HEK293T (cell line): ENCODE measurements around the gene UNKL.

Source experiments
- CTCF ChIA-PET: fragments of 350-600 bp; formaldehyde crosslinking; extraction: SDS; loops from one replicate; lab custom pipeline; 2021; ENCODE audit warnings: antibody characterized with exemption, inconsistent platforms; lab: Yijun Ruan, JAX
- POLR2A ChIA-PET: fragments of 350-600 bp; formaldehyde crosslinking; extraction: SDS; loops from one replicate; lab custom pipeline; 2020; ENCODE audit warnings: antibody characterized with exemption, inconsistent platforms; lab: Yijun Ruan, JAX
- DNase-seq: peaks from one replicate; pipeline ENCODE4 v3.0.0; 2012; ENCODE audit warnings: mixed read lengths; ENCODE audit errors: extremely low spot score
- ARNT ChIP-seq: fragments of 450-650 bp; IDR thresholded peaks from 2 replicates; pipeline ENCODE4 v1.6.1; 2017; ENCODE audit warnings: mild to moderate bottlenecking
- BHLHE40 ChIP-seq: fragments of 450-650 bp; IDR thresholded peaks from 2 replicates; pipeline ENCODE4 v1.6.1; 2016; ENCODE audit warnings: mild to moderate bottlenecking, moderate library complexity, borderline replicate concordance
- CTBP1 ChIP-seq: fragments of 450-650 bp; IDR thresholded peaks from 2 replicates; pipeline ENCODE4 v1.6.1; 2016; ENCODE audit warnings: borderline replicate concordance
- ELF4 ChIP-seq: fragments of 450-650 bp; IDR thresholded peaks from 2 replicates; pipeline ENCODE4 v1.6.1; 2017; ENCODE audit warnings: antibody characterized with exemption
- FOXA1 ChIP-seq: fragments of 450-650 bp; IDR thresholded peaks from 2 replicates; pipeline ENCODE4 v1.6.1; 2016; ENCODE audit warnings: mild to moderate bottlenecking
- FOXK2 ChIP-seq: fragments of 450-650 bp; IDR thresholded peaks from 2 replicates; pipeline ENCODE4 v1.6.1; 2016; ENCODE audit warnings: mild to moderate bottlenecking
- FOXM1 ChIP-seq: fragments of 450-650 bp; IDR thresholded peaks from 2 replicates; pipeline ENCODE4 v1.6.1; 2017; ENCODE audit warnings: mild to moderate bottlenecking, borderline replicate concordance
- HDGF ChIP-seq: fragments of 450-650 bp; IDR thresholded peaks from 2 replicates; pipeline ENCODE4 v1.6.1; 2017; ENCODE audit warnings: antibody characterized with exemption, borderline replicate concordance
- L3MBTL2 ChIP-seq: fragments of 450-650 bp; conservative IDR thresholded peaks from 2 replicates; pipeline ENCODE4 v1.6.1; 2016; ENCODE audit warnings: mild to moderate bottlenecking
- LEF1 ChIP-seq: fragments of 450-650 bp; IDR thresholded peaks from 2 replicates; pipeline ENCODE4 v1.6.1; 2017; ENCODE audit warnings: mild to moderate bottlenecking, borderline replicate concordance
- NFRKB ChIP-seq: fragments of 450-650 bp; IDR thresholded peaks from 2 replicates; pipeline ENCODE4 v1.6.1; 2016; ENCODE audit warnings: mild to moderate bottlenecking, moderate library complexity
- SP1 ChIP-seq: fragments of 450-650 bp; IDR thresholded peaks from 2 replicates; pipeline ENCODE4 v1.6.1; 2017
- SUZ12 ChIP-seq: fragments of 450-650 bp; IDR thresholded peaks from 2 replicates; pipeline ENCODE4 v1.6.1; 2016; ENCODE audit warnings: mild to moderate bottlenecking
- TARDBP ChIP-seq: fragments of 450-650 bp; IDR thresholded peaks from 2 replicates; pipeline ENCODE4 v1.6.1; 2016
- ZNF384 ChIP-seq: fragments of 450-650 bp; IDR thresholded peaks from 2 replicates; pipeline ENCODE4 v1.6.1; 2016
- TF ChIP-seq, protein P1 (sequence below): fragments of 450-650 bp; IDR thresholded peaks from 2 replicates; pipeline ENCODE4 v1.6.1; 2016

UNKL gene

GRCh38 chr16:1315081-1316032, 99.1 kb downstream of the UNKL start:
- TF ChIP-seq CTBP1 = no peak
- TF ChIP-seq SUZ12 = no peak
- no peak for TF ChIP-seq FOXM1
- no peak for TF ChIP-seq TARDBP
- no peak for TF ChIP-seq FOXA1
- TF ChIP-seq, protein P1, sequence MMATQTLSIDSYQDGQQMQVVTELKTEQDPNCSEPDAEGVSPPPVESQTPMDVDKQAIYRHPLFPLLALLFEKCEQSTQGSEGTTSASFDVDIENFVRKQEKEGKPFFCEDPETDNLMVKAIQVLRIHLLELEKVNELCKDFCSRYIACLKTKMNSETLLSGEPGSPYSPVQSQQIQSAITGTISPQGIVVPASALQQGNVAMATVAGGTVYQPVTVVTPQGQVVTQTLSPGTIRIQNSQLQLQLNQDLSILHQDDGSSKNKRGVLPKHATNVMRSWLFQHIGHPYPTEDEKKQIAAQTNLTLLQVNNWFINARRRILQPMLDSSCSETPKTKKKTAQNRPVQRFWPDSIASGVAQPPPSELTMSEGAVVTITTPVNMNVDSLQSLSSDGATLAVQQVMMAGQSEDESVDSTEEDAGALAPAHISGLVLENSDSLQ = no peak
- no peak for TF ChIP-seq FOXK2
- TF ChIP-seq HDGF = no peak
- TF ChIP-seq ZNF384 = no peak
- TF ChIP-seq L3MBTL2 = no peak
- TF ChIP-seq SP1 = no peak
- TF ChIP-seq NFRKB = no peak
- TF ChIP-seq ARNT = no peak
- TF ChIP-seq BHLHE40 = no peak
- TF ChIP-seq ELF4 = no peak
- TF ChIP-seq LEF1 = no peak
- POLR2A ChIA-PET = interaction anchor here (1.4 kb wide), 1 partner anchor 11 kb away, joined by 4 read pairs; no protein-coding TSS in a partner anchor
- CTCF ChIA-PET = no interaction called here
- DNase-seq = no peak

DNA sequence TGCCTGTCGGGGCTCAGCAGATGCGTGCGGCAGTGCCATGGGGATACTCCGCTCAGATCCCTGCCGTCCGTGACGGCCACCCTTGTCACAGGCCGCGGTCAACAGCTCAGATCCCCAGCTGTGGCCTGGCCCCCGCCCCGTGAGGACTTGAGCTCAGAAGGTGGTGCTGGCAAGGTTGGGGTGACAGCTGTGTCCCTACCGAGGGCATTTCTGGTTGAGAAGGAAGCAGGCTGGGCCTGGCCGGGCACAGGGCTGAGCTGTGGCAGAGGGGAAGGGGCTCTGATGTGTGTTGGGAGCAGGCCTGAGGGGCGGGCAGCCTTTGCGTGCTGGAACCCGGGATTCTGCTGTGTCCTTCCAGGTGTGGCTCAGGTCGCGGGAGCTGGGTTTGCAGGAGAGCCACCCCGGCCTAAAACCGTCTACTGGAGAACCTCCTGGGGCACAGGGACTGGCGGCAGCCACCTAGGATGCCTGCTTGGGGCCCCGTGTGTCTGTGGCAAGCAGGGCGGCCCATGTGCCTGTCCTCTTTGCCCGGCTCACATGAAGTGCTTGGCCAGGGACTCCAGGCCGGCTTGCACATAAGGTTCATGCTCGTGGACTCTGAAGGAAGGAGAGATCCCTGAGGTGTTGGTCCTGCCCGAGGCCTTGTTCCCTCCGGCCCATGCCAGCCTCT, 100.0 kb downstream of the UNKL start:
- no peak for TF ChIP-seq FOXM1
- TF ChIP-seq BHLHE40 = no peak
- no peak for TF ChIP-seq ELF4
- TF ChIP-seq SP1 = no peak
- CTCF ChIA-PET = no interaction called here
- POLR2A ChIA-PET = no interaction called here
- no peak for DNase-seq

DNA sequence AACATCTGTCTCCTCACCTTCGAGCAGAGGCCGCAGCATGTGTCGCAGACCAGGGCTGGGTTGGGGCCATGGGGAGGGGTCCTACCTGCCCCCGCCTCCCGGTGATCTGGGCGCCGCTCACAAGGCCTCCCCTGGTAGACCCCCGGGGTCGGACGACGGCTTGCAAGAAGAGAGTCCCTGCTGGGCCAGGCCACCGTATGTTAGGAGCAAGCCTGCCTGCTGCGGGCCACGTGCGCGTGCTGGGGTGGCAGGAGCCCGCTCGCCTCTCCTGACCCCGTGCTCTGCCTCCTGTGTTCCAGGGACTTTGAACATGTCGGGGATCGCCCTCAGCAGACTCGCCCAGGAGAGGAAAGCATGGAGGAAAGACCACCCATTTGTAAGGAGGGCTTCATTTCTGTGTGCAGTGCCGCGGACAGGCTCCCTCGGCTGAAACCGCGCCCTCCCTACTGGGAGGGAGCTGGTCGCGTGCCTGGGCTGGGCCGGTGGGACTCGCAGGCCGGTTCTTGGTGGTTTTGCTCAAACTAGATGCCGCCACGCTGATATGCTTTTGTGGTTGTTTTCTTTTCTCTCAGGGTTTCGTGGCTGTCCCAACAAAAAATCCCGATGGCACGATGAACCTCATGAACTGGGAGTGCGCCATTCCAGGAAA, 100.7 kb downstream of the UNKL start:
- CTCF ChIA-PET = no interaction called here
- POLR2A ChIA-PET = no interaction called here
- TF ChIP-seq FOXM1 = no peak
- TF ChIP-seq SP1 = no peak
- TF ChIP-seq TARDBP = no peak
- TF ChIP-seq ARNT = no peak
- TF ChIP-seq HDGF = no peak
- TF ChIP-seq ZNF384 = no peak
- TF ChIP-seq NFRKB = no peak
- TF ChIP-seq, protein P1 = no peak
- no peak for TF ChIP-seq SUZ12
- TF ChIP-seq LEF1 = no peak
- DNase-seq = no peak
